CD4-positive, alpha-beta T cell treated with Interleukin-1 beta for 1 hour (primary cell): ENCODE data around the gene NRP2.
A peak's percentile ranks its signal among the peaks of the same experiment; 100 is the strongest.

ENCODE experiments used
- DNase-seq, 2 donors: peaks; one replicate each; pipeline ENCODE4 v3.0.0-alpha.2; 2020 to 2022

NRP2 gene

DNA sequence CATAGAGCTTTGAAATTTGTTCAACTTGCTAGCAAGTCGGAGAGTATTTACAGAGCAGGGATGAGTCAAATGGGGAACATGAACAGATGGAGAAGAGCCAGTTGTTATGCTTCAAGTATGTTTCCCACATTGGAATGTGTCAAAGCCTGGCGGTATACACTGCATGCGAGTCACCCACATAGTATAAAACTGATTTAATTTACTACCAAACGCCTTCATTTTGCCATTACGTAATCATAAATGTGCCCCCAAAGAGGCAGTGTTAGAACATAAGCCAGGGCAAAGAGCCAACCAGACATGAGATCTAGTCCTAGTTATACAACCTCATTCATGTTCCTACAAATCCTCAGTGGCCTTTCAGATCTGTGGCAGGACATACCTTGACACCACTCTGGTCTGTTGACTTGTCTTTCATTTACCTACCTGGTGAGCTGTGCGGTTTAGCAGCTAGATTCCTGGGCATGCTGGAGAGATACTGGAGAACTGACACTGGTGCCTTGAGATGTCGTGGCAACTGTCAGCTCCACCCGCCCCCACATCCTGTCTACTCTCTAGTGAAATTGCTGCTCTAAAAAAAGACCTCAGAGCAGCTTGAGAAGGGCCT is 21.7 kb upstream of the NRP2 start:
- no peak for DNase-seq

- DNase-seq, result no peak
These were observed 21.0 kb upstream of the NRP2 start for GRCh38 chr2:205661281-205661680.

GRCh38 chr2:205662206-205662965 is 19.9 kb upstream of the NRP2 start:
- no peak for DNase-seq

DNA sequence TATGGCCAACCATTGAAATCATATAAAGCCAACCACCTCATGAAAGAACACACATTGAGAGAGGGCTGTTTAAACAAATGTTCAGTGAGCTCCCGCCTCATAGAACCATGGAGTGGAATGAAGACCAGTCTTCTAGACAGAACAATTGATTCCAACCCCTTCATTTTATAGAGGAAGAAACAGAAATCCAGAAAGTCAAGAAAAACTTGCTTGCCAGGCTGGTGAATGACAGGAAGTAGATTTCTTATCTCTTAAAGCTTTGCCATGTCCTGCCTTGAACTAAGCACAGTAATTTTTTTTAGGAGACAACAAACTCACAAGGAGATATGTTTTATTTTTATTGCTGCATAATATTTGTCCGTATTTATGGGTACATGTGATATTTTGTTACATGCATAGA is 16.5 kb upstream of the NRP2 start:
- no peak for DNase-seq

DNA sequence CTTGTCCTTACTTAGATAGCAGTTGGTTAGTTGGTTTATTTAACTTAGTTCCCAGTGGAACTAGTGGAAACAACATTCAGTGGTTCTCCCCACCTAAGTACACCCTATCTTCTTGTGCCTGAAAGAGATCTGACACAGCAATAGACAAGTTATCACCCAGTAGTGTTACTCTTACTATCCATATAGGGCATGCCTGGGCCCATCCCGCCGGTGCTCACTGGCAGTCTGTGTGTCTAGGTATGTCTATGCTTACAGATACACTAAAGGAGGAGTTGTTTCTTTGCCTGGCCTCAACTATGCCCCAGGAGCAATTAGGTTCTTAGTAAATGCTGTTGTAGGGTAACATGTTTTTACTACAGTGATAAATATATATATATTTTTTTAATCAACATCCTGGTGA is 12.0 kb upstream of the NRP2 start:
- DNase-seq, result no peak

GRCh38 chr2:205673312-205673711 is 9.0 kb upstream of the NRP2 start:
- no peak for DNase-seq

DNA sequence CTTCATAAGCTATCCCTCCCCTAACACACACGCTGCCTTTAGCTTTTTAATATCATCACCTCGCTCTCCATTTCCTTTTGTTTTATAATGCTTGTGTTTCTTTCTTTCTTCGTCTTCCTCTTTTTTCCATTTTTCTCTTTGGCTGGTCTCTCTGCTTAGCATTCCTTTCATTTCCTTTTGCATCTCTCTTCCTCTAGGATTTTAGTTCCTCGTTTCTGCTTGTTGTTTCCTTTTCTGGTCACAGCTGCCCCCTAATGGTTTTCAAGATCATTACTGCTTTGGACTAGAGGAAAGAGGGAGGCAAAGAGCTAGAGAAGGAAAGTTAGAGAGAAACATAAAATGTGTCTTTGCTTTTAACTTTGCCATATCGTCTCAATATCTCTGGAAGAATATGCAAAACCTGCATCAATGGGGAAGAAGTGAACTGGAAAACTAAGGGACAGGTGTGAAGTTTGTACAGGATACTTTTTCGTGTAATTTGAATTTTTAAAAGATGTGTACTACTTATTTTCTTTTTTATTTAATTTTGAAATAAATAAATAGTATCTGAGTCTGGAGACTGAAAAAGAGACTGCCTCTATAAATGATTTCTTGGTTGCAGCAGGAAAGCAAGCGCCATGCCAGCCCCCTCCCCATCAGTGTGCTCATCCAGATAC is 6.3 kb upstream of the NRP2 start:
- DNase-seq, result peak in 1 of 2 donors; percentile 24

GRCh38 chr2:205678541-205679142 is 3.7 kb upstream of the NRP2 start:
- DNase-seq, result no peak

GRCh38 chr2:205679410-205680009 is 2.8 kb upstream of the NRP2 start:
- no peak for DNase-seq

DNA sequence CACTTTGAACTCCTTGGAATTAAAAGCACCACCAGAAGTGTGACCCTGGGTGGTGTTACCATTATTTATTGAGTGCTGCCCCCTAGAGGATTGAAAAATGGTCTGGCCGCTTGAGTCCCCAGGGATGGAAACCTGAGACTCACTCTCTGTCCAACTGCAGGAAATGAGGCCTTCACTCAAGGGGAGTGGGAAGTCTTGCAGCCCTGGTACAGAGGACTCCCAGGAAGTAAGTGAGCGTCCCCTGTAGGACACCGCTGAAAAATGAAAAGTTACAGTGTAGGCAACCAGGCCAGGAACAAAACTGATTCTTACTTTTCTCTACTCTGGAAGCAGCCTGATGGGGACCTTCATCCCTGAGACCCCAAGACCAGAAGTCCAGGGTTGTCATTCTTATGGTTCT is 2.2 kb upstream of the NRP2 start:
- peak; percentile 29 to 46 for DNase-seq

DNA sequence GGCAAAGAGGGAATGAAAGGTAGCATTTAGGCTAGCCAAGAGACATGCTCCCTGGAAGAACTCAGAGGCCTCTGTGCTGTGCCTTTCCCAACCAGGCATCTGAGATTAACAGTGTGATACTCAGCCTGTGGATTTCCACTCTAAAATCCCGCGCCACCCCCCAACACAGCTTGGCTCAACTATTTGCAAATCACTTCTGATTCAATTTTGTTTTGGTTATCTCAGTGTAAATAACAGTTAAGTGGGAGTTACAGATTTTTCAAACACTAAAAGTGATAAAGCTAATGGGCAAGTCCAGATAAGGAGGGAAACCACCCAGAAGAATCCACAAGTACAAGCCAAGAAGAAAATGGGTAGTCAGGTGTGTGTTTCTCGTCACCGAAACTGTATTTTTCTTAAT is 1.4 kb upstream of the NRP2 start:
- no peak for DNase-seq

- DNase-seq, result peak in 1 of 2 donors; percentile 31
These were observed 681 bp upstream of the NRP2 start for GRCh38 chr2:205681401-205682238.

DNA sequence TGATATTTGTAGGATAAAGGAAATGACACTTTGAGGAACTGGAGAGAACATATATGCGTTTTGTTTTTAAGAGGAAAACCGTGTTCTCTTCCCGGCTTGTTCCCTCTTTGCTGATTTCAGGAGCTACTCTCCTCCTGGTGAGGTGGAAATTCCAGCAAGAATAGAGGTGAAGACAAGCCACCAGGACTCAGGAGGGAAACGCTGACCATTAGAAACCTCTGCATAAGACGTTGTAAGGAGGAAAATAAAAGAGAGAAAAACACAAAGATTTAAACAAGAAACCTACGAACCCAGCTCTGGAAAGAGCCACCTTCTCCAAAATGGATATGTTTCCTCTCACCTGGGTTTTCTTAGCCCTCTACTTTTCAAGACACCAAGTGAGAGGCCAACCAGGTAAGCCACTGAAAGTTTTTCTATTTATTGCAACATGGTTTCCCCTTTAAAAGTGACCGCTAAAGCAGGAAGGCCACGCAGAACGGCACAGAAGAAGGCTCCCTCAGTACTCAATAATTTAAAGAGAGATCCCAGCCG is 735 bp downstream of the NRP2 start:
- DNase-seq, result no peak

- no peak for DNase-seq
These were observed 1.4 kb downstream of the NRP2 start for GRCh38 chr2:205683502-205684367.

GRCh38 chr2:205684871-205685313 is 2.6 kb downstream of the NRP2 start:
- DNase-seq, result no peak

- no peak for DNase-seq
These were observed 3.2 kb downstream of the NRP2 start for GRCh38 chr2:205685314-205686055.

DNA sequence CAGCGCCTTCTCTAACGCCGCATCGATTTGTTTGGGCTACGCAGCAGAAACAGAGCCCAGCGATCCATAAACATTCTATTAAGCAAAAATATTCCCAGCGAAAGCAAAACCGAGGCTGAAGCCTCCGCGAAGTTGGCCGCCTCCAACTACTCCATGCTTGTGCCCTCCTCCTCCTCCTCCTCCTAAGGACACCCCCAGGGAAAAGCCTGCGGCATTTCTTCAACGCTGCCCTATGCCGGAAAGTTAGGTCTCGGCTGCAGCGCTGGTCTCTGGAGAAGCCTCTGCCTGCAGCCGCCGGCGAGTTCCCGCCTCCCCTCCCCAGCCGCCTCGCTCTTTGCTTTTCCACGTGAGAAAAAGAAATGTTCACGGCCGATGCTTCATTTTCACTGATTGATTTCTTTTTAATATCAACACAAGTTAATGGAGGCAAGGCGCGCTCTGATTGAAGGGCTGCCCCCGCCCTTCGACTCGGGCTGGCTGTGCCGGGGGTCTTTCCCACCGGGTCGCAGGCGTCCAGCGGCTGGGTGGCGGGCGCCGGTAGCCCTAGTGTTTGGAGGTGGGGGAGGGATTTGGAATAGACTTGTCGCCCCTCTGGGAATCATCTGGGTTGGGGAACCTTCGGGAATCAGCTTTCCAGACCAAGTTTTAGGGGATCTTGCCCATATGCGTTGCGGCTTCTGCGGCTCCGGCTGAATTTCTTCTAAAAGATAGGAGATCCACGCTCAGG is 3.9 kb downstream of the NRP2 start:
- no peak for DNase-seq

- no peak for DNase-seq
These were observed 4.7 kb downstream of the NRP2 start for GRCh38 chr2:205686783-205687640.

DNA sequence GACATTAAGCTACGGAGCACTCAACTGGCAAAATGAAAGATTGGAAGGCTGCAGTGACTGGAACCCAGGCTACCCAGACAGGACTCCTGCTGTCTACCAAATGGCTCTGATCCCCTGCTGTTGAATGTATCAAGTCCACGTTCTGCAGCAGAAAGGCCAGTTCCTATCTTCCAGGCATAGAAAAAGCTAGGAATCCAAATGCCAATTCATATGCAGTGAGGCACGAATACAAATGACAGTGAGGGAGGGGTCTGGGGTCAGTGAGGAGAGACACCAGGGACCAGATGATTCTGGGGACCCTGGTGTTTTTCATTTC is 5.3 kb downstream of the NRP2 start:
- no peak for DNase-seq
